Measurements from ENCODE around the gene BLVRB.
"Not testable (repeated sequence)": the region's sequence is repeated elsewhere in the genome, so short reads cannot be mapped to it uniquely, and the experiment has no call there.

The BLVRB gene

DNA sequence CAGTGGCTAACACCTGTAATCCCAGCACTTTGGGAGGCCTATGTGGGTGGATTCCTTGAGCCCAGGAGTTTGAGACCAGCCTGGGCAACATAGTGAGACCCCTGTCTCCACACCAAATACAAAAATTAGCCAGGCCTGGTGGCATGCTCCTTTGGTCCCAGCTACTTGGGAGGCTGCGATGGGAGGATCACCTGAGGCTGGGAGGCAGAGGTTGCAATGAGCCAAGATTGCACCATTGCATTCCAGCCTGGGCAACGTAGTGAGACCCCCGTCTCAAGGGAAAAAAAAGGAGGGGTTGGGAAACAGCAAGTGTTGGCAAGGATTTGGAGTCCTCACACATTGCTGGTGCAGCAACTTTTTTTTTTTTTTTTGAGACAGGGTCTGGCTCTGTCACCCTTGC lies 20.5 kb upstream of the BLVRB start:
- no peak for DNase-seq (ENCODE audit: low read depth in 2 of 2)

DNA sequence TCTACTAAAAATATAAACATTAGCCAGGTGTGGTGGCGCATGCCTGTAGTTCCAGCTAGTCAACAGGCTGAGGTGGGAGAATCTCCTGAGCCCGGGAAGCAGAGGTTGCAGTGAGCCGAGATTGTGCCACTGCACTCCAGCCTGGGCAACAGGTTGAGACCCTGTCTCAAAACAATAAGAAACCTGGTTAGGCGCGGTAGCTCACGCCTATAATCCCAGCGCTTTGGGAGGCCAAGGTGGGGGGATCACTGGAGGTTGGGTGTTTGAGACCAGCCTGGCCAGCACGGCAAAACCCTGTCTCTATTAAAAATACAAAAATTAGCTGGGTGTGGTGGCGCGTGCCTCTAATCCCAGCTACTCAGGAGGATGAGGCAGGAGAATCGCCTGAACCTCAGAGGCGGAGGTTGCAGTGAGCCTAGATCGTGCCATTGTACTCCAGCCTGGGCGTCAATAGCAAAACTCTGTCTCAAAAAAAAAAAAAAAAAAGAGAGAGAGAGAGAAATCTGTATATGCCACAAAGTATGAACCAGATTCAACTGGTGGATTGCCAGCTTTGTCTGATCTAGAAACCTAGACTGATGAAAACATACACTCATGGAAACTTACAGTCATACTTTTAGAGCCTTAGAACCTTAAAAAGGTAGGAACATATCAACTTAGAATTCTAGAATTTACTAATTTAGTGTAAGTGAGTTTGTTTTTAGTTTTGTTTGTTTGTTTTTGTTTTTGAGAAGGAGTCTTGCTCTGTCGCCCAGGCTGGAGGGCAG lies 10.5 kb upstream of the BLVRB start:
- DNase-seq (ENCODE audit: low read depth in 2 of 2): not testable (repeated sequence)

DNA sequence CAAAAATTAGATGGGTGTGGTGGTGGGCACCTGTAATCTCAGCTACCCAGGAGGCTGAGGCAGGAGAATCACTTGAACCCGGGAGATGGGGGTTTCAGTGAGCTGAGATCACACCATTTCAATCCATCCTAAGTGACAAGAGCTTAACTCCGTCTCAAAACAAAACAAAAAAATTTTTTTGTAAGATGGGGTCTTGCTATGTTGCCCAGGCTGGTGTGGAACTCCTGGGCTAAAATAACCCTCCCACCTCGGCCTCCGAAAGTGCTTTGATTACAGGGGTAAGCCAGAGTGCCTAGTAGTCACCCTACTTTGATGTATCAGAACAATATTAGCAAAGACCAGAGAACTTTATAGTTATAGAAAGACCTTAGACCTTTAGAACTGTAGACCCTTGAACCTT lies 9.2 kb upstream of the BLVRB start:
- no peak for DNase-seq (ENCODE audit: low read depth in 2 of 2)

DNA sequence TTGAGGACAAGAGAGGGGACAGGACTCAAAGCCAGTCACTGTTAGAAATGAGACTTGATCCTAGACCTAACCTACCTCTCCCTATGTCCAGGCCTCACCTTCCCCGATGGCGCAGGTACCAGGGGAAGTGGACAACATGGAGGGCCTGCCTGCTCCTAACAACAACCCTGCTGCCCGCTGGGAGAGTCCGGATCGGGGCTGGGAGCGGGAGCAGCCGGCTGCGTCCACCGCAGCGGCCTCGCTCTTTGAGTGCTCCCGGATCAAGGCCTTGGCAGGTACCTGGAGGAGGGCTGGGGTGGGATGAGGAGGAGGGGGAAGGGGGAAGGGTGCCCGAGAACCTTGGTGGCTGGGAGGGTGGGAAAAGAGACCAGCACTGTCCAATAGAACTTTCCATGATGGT lies 7.0 kb upstream of the BLVRB start:
- DNase-seq (ENCODE audit: low read depth in 2 of 2): no peak

DNA sequence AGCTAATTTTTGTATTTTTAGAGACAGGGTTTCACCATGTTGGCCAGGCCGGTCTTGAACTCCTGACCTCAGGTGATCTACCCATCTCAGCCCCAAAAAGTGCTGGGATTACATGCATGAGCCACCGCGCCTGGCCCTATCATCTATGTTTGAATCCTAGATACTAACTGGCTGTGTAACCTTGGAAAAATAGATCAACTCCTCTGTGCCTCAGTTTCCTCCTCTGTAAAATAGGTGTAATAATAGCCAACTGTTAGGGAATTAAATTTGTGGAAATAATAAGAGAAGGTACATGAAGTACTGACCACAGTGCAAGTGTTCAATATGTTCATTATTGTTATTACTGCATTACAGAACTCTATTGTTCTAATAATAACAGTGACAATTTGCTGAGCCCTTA lies 5.6 kb upstream of the BLVRB start:
- DNase-seq (ENCODE audit: low read depth in 2 of 2): no peak

DNA sequence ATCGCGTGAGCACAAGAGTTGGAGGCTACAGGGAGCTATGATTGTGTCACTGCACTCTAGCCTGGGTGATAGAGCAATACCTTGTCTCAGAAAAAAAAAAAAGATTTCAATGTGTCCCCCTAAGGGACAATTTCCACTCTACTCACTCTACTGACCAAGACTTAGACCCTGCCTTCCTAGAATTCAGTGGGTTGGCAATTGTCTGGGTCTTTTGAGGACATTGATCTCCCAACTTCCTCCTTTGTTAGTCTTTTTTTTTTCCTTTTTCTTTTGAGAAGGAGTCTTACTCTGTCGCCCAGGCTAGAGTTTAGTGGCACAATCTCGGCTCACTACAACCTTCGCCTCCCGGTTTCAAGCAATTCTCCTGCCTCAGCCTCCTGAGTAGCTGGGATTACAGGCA lies 3.5 kb upstream of the BLVRB start:
- DNase-seq (ENCODE audit: low read depth in 2 of 2): no peak

DNA sequence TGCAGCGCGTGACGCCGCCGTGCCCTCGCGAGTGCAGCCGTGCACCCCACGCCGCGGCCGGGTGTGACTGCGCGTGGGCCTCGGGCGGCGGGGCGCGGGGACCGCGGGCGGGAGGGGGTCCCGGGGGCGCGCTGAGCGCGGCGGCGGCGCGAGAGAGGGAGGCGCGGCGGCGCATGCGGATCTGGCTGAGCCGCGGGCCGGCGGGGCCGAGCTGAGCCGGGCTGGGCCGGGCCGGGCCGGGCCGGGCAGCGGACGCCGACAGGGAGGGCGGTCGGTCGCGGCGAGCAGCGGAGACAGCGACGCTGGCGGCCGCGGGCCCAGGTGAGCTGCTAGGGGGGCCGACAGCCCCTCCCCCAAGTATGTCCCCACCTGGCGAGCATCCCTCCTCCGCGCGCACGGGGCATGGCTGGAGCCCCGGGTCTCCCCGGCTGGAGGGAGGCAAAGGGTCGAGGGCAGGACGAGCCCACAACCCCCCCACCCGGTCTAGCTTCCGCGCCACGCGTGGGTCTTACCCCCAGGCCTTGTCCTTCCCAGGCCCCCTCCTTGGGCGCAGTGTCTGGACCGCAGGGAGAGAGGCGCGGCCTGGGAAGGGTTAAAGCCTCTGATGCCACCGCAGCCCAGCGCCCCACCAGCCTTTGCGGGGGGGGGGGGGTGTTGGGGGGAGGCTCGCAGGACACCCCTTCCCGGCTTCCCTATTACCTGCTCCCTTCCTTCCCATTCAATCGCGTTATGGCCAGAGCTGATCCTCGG lies 1.6 kb upstream of the BLVRB start, which contains the start of gene SPTBN4:
TSS of gene SPTBN4 (plus strand) at position 17 of the 750 bp plus-strand sequence. CDS start 5,621 bp downstream, outside the sequence.
- no peak for DNase-seq (ENCODE audit: low read depth in 2 of 2)

DNA sequence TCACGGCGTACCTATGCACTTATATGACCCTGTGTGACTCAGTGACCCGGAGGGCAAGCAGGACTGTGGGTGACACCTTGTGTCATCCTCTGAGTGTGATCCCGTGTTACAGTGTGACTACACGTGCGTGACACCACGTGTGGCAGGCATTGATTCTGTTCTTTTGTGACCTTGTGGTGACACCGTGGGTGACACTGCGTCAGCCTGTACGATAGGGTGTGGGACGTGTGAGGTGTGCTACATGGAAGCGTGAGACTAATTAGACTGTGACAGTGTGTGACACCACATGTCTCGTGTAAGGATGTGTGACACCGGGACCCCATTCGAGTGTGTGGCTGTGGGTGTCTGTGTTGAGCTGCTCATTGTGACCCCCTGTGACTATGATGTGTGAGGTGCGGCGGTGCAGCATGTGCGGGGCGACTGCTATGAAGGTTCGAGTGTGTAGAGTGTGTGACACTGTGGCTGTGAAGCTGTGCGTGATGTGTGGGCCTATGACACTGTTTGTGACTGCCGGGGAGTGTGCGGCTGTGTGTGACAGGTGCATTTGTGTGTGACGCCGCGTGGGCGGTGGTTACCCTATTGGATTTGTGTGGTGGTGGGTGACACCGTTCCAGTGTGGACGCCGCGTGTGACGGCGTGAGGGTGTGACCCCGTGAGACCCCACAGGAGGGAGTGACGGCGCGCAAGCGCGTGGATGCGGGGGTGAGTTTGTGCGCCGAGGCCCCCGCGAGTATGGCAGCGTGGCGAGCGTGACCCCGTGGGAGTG lies 857 bp upstream of the BLVRB start:
- DNase-seq (ENCODE audit: low read depth in 2 of 2): peak; percentile 47 to 49

DNA sequence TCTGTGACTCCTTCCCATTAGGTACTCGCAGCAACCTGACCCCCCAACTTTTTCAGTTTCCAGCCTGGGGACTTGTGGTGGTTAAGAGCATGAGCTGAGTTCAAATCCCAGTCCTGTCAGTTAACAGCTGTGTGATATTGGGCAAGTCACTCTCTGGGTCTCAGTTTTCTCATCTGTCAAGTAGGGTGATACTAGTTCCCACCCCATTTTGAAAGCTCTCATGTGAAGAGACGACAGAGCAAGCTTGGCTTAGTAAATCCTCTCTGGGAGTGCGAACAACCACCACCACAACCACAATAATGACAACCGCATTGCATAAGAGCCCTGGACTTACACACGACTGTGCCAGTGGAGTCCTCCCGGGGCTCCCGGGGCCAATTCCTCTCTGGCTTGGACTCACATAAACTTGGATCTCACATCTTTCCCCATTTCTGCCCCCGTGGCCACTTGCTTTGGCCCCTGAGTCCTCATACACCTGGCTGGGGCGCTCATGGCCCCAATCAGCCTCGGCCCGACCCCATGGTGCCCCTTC lies 454 bp downstream of the BLVRB start:
- no peak for DNase-seq (ENCODE audit: low read depth in 2 of 2)

DNA sequence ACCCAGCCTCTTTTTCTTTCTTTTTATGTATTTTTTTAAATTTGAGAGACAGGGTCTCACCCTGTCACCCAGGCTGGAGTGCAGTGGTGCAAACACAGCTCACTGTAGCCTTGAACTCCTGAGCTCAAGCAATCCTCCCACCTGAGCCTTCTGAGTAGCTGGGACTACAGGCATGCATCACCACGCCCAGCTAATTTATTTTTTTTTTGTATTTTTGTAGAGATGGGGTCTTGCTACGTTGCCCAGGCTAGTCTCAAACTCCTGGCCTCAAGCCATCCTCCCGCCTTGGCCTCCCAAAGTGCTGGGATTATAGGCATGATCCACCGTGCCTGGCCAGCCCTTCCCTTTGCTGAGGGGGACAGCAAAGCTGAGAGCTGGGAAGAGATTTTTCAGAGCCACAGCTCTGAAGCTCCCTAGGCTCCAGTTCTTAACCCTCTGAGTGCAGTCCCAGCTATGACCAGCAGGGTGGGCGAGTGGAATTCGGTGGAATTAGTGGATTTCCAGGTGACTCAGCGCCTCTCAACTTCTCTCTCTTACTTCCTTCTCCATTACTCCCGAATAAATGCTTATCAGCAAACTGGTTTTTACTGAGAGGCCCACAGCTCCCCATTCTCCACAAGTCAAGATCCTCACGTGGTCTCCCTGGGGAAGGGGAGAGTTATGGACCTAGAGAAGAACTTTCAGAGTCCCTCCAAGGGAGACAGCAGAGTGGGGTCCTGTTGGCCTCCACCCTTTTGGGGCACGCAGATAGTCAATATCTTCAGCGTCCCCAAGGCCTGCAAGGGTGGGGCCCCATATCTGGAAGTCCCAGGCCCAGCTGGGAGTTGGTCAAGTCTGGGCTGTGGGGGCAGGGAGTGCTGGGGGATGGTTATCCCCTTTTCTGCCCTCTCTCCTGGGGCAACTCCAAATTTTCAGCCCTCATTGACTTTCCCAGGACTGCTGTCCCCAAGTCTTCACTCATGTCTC lies 1.2 kb downstream of the BLVRB start:
- DNase-seq (ENCODE audit: low read depth in 2 of 2): peak; percentile 66 to 75

DNA sequence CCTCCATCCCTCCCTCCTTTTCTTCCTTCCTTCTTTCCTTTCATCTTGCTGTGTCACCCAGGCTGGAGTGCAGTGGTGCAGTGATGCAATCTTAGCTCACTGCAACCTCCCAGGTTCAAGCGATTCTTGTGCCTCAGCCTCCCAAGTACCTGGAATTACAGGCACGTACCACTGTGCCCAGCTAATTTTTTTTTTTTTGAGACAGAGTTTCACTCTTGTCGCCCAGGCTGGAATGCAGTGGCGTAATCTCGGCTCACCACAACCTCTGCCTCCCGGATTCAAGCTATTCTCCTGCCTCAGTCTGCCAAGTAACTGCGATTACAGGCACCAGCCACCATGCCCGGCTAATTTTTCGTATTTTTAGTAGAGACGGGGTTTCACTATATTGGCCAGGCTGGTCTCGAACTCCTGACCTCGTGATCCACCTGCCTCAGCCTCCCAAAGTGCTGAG lies 1.9 kb downstream of the BLVRB start:
- DNase-seq (ENCODE audit: low read depth in 2 of 2): not testable (repeated sequence)

DNA sequence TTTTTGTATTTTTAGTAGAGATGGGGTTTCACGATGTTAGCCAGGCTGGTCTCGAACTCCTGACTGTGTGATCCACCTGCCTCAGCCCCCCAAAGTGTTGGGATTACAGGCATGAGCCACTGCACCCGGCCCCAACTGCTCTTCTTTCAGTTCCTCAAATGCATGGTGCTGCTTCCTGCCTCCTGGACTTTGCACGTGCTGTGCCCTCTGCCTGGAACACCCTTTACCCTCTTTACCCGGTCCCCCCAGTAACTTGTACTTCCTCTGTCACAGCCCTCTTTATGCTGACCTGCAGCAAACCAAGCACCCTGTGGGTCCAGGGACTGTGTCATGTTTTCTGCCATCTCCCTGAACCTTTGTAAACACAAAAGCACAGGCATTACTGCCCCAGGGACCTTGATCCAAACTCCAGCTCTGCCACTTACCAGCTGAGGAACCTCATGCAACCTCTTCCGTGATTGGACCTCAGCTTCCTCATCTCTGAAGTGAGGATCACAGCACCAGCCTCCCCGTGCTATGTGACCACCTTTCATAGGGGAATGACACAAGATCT lies 3.8 kb downstream of the BLVRB start:
- DNase-seq (ENCODE audit: low read depth in 2 of 2): no peak

DNA sequence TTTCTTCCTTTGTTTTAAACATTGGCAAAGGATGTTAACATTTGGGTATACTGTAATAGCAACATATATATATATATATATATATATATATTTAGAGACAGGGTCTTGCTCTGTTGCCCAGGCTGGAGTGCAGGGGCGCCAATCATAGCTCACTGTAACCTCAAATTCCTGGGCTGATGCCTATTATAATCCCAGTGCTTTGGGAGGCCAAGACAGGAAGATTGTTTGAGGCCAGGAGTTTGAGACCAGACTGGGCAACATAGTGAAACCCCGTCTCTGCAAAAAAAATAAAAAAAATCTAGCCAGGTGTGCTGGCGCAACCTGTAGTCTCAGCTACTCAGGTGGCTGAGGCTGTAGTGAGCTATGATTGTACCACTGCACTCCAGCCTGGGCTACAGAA lies 5.4 kb downstream of the BLVRB start:
- DNase-seq (ENCODE audit: low read depth in 2 of 2): no peak

DNA sequence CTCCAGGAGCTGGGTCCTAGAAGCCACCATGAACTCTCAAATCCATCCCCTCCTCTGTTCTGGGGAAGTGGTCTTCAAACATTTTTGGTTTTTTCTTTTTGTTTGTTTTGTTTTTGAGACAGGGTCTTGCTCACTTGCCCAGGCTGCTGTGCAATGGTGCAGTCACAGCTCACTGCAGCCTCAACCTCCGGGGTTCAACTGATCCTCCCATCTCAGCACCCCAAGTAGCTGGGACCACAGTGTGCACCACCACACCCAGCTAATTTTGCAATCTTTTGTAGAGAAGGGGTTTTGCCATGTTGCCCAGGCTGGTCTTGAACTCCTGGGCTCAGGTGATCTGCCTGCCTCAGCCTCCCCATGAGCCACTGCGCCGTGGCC lies 7.0 kb downstream of the BLVRB start:
- no peak for DNase-seq (ENCODE audit: low read depth in 2 of 2)

DNA sequence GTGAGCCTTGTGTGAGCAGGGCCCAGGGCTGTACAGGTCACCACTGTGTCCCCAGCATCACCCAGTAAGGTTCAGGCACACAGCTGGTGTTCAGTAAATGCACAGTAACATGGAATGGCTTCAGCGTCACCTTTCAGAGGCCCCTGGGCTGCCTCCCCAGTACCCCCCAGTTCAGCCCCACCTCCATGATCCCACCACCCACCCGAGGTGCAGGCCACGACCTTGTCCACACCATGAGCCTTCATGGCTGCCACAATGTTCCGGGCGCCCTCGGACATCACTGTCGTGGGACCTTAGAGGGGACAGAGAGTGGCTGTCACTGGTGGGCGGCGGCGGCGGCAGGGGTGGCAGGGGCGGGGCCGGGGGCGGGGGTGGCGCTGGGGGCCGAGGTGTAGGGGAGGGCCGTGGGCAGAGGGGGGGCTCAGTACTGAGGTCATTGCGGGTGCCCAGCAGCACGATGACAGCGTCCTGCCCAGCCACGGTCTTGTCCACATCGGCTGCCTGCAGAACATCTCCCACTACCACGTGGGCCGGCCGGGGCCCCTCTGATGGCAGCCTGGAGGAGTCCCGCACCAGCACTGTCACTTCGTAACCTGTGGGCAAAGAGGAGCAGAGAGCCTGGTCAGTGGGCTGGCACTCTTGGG lies 7.5 kb downstream of the BLVRB start:
- DNase-seq (ENCODE audit: low read depth in 2 of 2): no peak

DNA sequence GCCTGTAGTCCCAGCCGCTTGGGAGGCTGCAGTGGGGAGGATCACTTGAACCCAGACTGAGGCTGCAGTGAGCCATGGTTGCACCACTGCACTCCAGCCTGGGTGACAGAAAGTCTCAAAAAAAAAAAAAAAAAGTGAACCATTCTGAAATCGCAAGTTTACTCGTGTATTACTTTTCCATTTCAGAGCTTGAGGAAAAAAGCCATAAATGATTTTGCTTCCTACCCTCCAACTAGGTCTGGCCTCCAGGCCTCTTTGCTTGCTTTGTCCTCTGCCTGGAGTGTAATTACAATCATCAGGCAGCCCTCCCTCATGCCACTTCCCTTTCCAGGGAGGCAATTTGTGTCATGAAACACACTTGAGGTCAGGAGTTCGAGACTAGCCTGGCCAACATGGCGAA lies 8.5 kb downstream of the BLVRB start:
- no peak for DNase-seq (ENCODE audit: low read depth in 2 of 2)

DNA sequence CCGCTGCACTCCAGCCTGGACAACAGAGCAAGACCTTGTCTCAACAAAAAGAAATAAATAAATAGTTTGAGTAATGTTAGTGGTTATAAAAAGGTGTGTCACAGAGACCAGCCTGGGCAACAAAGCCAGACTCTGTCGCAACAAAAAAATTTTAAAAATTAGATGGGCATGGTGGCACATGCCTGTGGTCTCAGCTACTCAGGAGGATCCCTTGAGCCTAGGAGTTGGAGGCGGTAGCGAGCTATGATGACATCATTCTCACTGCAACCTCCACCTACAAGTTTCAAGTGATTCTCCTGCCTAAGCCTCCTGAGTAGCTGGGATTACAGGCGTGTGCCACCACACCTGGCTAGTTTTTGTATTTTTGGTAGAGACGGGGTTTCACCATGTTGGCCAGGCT lies 11.6 kb downstream of the BLVRB start:
- not testable (repeated sequence) for DNase-seq (ENCODE audit: low read depth in 2 of 2)

DNA sequence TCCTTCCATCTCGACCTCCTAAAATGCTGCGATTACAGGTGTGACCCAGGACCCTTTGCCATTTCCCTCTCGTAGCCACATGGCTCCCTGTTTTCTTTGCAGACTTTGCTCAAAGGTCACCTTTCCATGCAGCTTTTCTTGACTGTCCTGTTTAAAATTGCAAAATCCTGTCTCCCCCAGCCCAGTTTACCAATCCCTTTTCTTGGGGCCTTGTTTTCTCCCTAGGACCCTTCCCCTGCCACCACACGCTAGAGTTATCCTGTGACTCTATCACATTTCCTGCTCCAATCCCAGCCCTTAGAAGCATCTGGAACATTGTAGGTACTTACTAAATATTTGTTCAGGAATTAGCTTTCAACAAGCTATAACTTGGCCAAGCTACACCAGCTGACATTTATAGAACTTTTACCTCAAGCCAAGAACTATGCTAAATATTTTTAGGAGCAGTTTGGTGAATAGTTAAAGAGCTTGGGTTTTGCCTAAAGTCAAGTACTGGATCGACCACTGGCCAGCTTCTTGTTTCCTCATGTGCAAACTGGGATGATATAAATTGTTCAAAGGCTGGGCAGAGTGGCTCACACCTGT lies 12.3 kb downstream of the BLVRB start:
- DNase-seq (ENCODE audit: low read depth in 2 of 2): no peak

DNA sequence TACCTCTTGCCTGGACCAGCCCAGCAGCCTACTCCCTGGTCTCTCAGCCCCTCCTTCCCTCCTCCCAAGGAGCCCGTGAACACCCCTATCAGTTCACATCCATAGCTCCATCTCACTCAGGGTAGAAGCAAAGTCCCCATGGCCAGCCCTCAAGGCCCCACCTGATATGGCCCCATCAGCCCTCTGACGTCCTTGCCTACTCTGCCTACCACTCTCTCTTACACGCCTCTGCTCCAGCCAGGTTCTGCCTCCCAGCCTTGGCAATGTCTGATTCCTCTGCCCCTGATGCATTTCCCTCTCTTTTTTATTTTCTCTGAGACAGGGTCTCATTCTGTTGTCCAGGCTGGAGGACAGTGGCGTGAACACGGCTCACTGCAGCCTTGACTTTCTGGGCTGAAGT lies 13.5 kb downstream of the BLVRB start:
- no peak for DNase-seq (ENCODE audit: low read depth in 2 of 2)

DNA sequence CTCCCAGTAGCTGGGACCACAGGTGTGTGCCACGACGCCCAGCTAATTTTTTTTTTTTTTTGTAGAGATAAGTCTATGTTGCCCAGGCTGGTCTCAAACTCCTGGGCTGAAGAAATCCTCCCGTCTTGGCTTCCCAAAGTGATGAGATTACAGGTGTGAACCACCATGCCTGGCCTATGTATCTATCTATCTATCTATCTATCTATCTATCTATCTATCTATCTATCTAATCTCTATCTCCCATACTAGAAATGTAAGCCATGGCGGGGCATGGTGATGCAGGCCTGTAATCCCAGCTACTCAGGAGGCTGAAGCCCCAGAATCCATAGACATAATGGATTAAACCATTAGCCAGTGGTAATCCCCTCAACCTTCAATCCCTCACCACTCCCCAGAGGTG lies 14.9 kb downstream of the BLVRB start:
- DNase-seq (ENCODE audit: low read depth in 2 of 2): no peak
